Neural cell (in vitro differentiated cells): ENCODE results near the gene LIMS1. TPM values are rescaled to one million over a fixed set of nuclear protein-coding genes. Genes with fewer than 3 reads are reported as not detected.

Source experiments
- H2AFZ ChIP-seq: fragments of 200-600, 300-800 bp; sonication (generic), shearing (Covaris generic); 2 replicates; pipeline ENCODE4 v1.6.0; 2014; ENCODE audit warnings: low read depth, mild to moderate bottlenecking, antibody characterized with exemption, low read length, moderate library complexity
- H3F3A ChIP-seq: fragments of 200-600 bp; shearing (Covaris generic); 2 replicates; pipeline ENCODE4 v1.6.1; 2016; ENCODE audit warnings: mild to moderate bottlenecking, moderate library complexity, mixed read lengths, antibody characterized with exemption, low read length; ENCODE audit not compliant: insufficient read depth, poor library complexity, severe bottlenecking
- H3K27ac ChIP-seq: fragments of 200-600, 300-800 bp; sonication (generic), shearing (Covaris generic); 2 replicates; pipeline ENCODE4 v1.5.1; 2014; ENCODE audit warnings: mild to moderate bottlenecking, low read length, moderate library complexity
- H3K27me3 ChIP-seq: fragments of 300-800, 200-600 bp; sonication (generic), shearing (Covaris generic); 2 replicates; pipeline ENCODE4 v1.6.0; 2014; ENCODE audit warnings: mild to moderate bottlenecking, low read depth, low read length, moderate library complexity; ENCODE audit not compliant: insufficient read depth
- H3K36me3 ChIP-seq: fragments of 300-800, 200-600 bp; sonication (generic), shearing (Covaris generic); 2 replicates; pipeline ENCODE4 v1.5.1; 2014; ENCODE audit warnings: mild to moderate bottlenecking, antibody characterized with exemption, low read length, moderate library complexity; ENCODE audit not compliant: insufficient read depth
- H3K4me2 ChIP-seq: fragments of 300-800, 200-600 bp; sonication (generic), shearing (Covaris generic); 2 replicates; pipeline ENCODE4 v1.6.0; 2014; ENCODE audit warnings: mild to moderate bottlenecking, low read length
- H3K4me3 ChIP-seq: fragments of 300-800, 200-600 bp; sonication (generic), shearing (Covaris generic); 2 replicates; pipeline ENCODE4 v1.5.1; 2014; ENCODE audit warnings: mild to moderate bottlenecking, low read length, moderate library complexity
- H3K79me2 ChIP-seq: fragments of 200-600 bp; shearing (Covaris generic); replicated peaks from 2 replicates; pipeline ENCODE4 v1.6.0; 2014; ENCODE audit warnings: mild to moderate bottlenecking, low read length, moderate library complexity; ENCODE audit not compliant: insufficient read depth
- H3K9ac ChIP-seq: fragments of 300-800, 200-600 bp; sonication (generic), shearing (Covaris generic); 2 replicates; pipeline ENCODE4 v1.6.1; 2016; ENCODE audit warnings: mild to moderate bottlenecking, low read length, mixed read lengths
- H3K9me2 ChIP-seq: fragments of 200-600 bp; shearing (Covaris generic); 2 replicates; pipeline ENCODE4 v1.6.1; 2016; ENCODE audit warnings: mild to moderate bottlenecking, low read length, mixed read lengths; ENCODE audit not compliant: insufficient read depth
- H3K9me3 ChIP-seq: fragments of 200-600, 300-800 bp; sonication (generic), shearing (Covaris generic); 2 replicates; pipeline ENCODE4 v1.6.1; 2016; ENCODE audit warnings: mild to moderate bottlenecking, mixed run types, low read length, moderate library complexity, mixed read lengths
- H4K20me1 ChIP-seq: fragments of 200-600 bp; shearing (Covaris generic); 2 replicates; pipeline ENCODE4 v1.6.1; 2016; ENCODE audit warnings: mild to moderate bottlenecking, mixed run types; ENCODE audit not compliant: insufficient read depth
- EP300 ChIP-seq: fragments of 450-650 bp; conservative IDR thresholded peaks from 2 replicates; pipeline ENCODE4 v1.6.1; 2014; ENCODE audit warnings: antibody characterized with exemption, mild to moderate bottlenecking, moderate library complexity; ENCODE audit not compliant: poor library complexity, severe bottlenecking
- EZH2 ChIP-seq: fragments of 200-600, 300-800 bp; shearing (Covaris generic), sonication (generic); IDR thresholded peaks from 2 replicates; pipeline ENCODE4 v1.6.1; 2014; ENCODE audit warnings: antibody characterized with exemption, low read length, borderline replicate concordance, mild to moderate bottlenecking; ENCODE audit not compliant: insufficient read depth, poor library complexity, severe bottlenecking
- MXI1 ChIP-seq: fragments of 450-650 bp; conservative IDR thresholded peaks from 2 replicates; pipeline ENCODE4 v1.6.1; 2014; ENCODE audit warnings: antibody characterized with exemption, mild to moderate bottlenecking; ENCODE audit not compliant: poor library complexity, severe bottlenecking
- POLR2AphosphoS5 ChIP-seq: IDR thresholded peaks from 2 replicates; pipeline ENCODE4 v1.6.1; 2012
- RAD21 ChIP-seq: fragments of 450-650 bp; conservative IDR thresholded peaks from 2 replicates; pipeline ENCODE4 v1.6.1; 2014; ENCODE audit warnings: antibody characterized with exemption, mild to moderate bottlenecking, moderate library complexity
- REST ChIP-seq: IDR thresholded peaks from 2 replicates; pipeline ENCODE4 v1.6.1; 2012; ENCODE audit warnings: borderline replicate concordance
- SMC3 ChIP-seq: fragments of 450-650 bp; conservative IDR thresholded peaks from 2 replicates; pipeline ENCODE4 v1.6.1; 2014; ENCODE audit warnings: antibody characterized with exemption, mild to moderate bottlenecking, moderate library complexity; ENCODE audit not compliant: poor library complexity
- TAF1 ChIP-seq: IDR thresholded peaks from 2 replicates; pipeline ENCODE4 v1.6.1; 2012; ENCODE audit warnings: low read depth
- polyA plus RNA-seq: library from polyadenylated mRNA; depleted of rRNA; stranded (reverse); fragments of >200 nt; gene quantifications from 2 replicates; pipeline ENCODE4 v1.2.3, GENCODE V29; 2014
- TF ChIP-seq, protein P1 (sequence below): fragments of 450-650 bp; IDR thresholded peaks from 2 replicates; pipeline ENCODE4 v1.5.1; 2014; ENCODE audit warnings: antibody characterized with exemption, mild to moderate bottlenecking, moderate library complexity; ENCODE audit not compliant: poor library complexity, severe bottlenecking

The LIMS1 gene
- polyA plus RNA-seq, 1 donor from 2014 or later: 12.3 TPM

DNA sequence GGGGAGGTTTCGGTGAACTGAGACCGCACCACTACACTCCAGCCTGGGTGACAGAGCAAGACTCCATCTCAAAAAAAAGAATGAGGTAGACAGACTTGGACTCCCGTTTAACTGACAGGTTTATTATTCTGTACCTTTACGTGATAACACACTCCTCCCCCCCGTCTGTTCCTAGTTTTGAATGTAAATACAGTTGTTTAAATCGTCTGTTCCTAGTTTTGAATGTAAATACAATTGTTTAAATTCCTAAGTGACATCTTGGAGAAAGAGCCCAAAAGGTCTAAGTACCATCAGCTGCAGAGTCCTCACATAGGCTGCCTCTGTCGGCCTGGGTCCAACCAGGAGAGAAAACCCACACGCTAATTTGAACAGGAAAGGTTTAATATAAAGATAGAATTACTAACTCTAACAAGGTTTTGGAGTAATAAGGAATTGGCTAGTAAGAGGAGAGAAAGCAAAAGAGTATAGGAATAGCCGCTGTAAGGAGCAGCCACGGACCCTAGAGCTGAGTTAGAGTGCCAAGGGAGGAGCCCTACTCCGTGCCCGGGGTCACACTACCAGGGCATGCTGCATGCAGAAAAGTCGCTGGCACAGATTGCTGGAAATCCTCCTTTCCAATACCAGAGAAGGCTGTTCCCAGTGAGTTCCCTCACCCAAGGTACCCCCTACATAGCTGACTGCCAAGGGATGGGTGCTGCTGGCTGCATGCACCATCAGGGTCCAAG is 101.5 kb downstream of the LIMS1 start:
- H2AFZ ChIP-seq: no peak overlapping the region
- H3K9ac ChIP-seq: no peak overlapping the region
- TF ChIP-seq, protein P1, sequence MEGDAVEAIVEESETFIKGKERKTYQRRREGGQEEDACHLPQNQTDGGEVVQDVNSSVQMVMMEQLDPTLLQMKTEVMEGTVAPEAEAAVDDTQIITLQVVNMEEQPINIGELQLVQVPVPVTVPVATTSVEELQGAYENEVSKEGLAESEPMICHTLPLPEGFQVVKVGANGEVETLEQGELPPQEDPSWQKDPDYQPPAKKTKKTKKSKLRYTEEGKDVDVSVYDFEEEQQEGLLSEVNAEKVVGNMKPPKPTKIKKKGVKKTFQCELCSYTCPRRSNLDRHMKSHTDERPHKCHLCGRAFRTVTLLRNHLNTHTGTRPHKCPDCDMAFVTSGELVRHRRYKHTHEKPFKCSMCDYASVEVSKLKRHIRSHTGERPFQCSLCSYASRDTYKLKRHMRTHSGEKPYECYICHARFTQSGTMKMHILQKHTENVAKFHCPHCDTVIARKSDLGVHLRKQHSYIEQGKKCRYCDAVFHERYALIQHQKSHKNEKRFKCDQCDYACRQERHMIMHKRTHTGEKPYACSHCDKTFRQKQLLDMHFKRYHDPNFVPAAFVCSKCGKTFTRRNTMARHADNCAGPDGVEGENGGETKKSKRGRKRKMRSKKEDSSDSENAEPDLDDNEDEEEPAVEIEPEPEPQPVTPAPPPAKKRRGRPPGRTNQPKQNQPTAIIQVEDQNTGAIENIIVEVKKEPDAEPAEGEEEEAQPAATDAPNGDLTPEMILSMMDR: no peak
- no peak for TF ChIP-seq EZH2
- no peak for TF ChIP-seq POLR2AphosphoS5
- no peak for TF ChIP-seq EP300
- no peak for TF ChIP-seq REST
- no peak for TF ChIP-seq SMC3
- no peak for TF ChIP-seq MXI1
- no peak for TF ChIP-seq TAF1
- TF ChIP-seq RAD21: no peak
- no peaks in the 10 kb centered on the region for H3K79me2 ChIP-seq
- no peaks in the 10 kb centered on the region for H3F3A ChIP-seq
- no peaks in the 10 kb centered on the region for H3K27me3 ChIP-seq
- no peaks in the 10 kb centered on the region for H3K9me3 ChIP-seq
- no peak overlapping the region for H3K27ac ChIP-seq
- no peak overlapping the region for H3K4me2 ChIP-seq
- no peak overlapping the region for H3K4me3 ChIP-seq
- H4K20me1 ChIP-seq: no peaks in the 10 kb centered on the region
- H3K36me3 ChIP-seq: no peaks in the 10 kb centered on the region
- no peaks in the 10 kb centered on the region for H3K9me2 ChIP-seq

GRCh38 chr2:108637304-108637669 is 103.0 kb downstream of the LIMS1 start:
- Histone ChIP-seq H3K4me2 (no peak overlapping the region), H3K9ac (no peak overlapping the region), H3K79me2 (no peaks in the 10 kb centered on the region)

More at GRCh38 chr2:108637304-108637669, 103.0 kb downstream of the LIMS1 start:
- no peaks in the 10 kb centered on the region for H3K36me3 ChIP-seq
- H3K27me3 ChIP-seq: no peaks in the 10 kb centered on the region
- H3K27ac ChIP-seq: no peak overlapping the region
- no peak overlapping the region for H2AFZ ChIP-seq
- H4K20me1 ChIP-seq: no peaks in the 10 kb centered on the region
- no peaks in the 10 kb centered on the region for H3K9me3 ChIP-seq
- H3F3A ChIP-seq: no peaks in the 10 kb centered on the region
- H3K4me3 ChIP-seq: no peak overlapping the region
- H3K9me2 ChIP-seq: no peaks in the 10 kb centered on the region
- TF ChIP-seq REST (no peak), EP300 (no peak), TAF1 (no peak), SMC3 (no peak), RAD21 (no peak), MXI1 (no peak), EZH2 (no peak), POLR2AphosphoS5 (no peak)
- TF ChIP-seq, protein P1: no peak
